Skeletal muscle satellite cell (primary cell): ENCODE measurements around the gene HM13.
A peak's percentile ranks its signal among the peaks of the same experiment; 100 is the strongest.
"Not testable (repeated sequence)": the region's sequence is repeated elsewhere in the genome, so short reads cannot be mapped to it uniquely, and the experiment has no call there.

Experiments
- H3K27me3 ChIP-seq: 2 replicates; pipeline ENCODE4 v1.7.0; 2013; ENCODE audit warnings: low read length; ENCODE audit not compliant: control insufficient read depth, insufficient read depth
- H3K36me3 ChIP-seq: 2 replicates; pipeline ENCODE4 v1.7.0; 2013; ENCODE audit warnings: mild to moderate bottlenecking, control low read depth, low read length; ENCODE audit not compliant: insufficient read depth
- H3K4me1 ChIP-seq: 2 replicates; pipeline ENCODE4 v1.7.0; 2013; ENCODE audit warnings: low read length; ENCODE audit not compliant: control insufficient read depth, insufficient read depth
- H3K4me2 ChIP-seq: 2 replicates; pipeline ENCODE4 v1.7.0; 2013; ENCODE audit warnings: mild to moderate bottlenecking, low read length
- H3K4me3 ChIP-seq: 2 replicates; pipeline ENCODE4 v1.7.0; 2013; ENCODE audit warnings: low read length
- H3K9ac ChIP-seq: 2 replicates; pipeline ENCODE4 v1.7.0; 2013; ENCODE audit warnings: mild to moderate bottlenecking, low read depth, low read length, moderate library complexity
- H3K9me3 ChIP-seq: replicated peaks from 2 replicates; pipeline ENCODE4 v1.7.0; 2013; ENCODE audit warnings: mild to moderate bottlenecking, control low read depth, low read length

Gene HM13

DNA sequence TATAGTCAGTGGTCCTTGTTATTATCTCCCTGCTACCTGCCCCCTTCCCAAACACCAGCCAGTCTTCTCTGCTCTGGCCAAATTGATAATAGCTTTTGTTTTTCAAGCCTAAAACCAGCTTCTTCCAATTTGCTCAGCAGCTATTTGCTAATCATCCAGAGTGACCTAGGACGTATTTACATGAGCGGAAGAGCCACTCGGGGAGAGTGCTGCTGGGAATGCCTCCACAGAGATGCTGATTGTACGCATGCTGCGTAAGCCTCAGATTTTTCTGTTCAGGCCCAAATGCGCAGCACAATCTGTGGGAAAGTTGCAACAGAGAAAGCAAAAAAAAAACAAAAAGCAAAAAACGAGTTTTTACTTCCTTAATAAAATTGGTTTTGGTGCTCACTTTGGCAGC is 66.5 kb downstream of the HM13 start:
- Histone ChIP-seq H3K4me2 (no peak overlapping the region), H3K36me3 (no peaks in the 10 kb centered on the region), H3K4me3 (no peak overlapping the region), H3K27me3 (no peaks in the 10 kb centered on the region), H3K9ac (no peak overlapping the region), H3K4me1 (peaks cover 4% of the 10 kb centered on the region), H3K9me3 (no peaks in the 10 kb centered on the region)

DNA sequence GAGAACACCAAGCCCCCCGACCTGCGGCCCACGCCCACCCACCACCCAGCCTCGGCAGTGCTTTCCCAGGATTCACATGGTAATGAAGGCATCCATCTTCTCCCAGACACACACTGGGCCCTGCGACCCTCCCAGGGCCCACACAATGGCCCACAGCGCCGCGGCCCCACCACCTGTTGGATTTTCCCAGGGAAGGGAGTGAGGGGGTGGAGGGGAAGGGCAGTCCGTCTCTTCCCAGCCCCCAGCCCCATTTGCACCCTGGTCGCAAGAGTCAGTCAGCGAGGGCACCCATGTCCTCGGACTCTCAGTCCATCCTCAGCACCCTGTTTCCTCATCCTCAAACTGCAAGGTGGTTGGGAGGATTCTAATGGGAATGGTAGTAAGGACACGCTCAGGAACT is 67.1 kb downstream of the HM13 start:
- no peaks in the 10 kb centered on the region for H3K27me3 ChIP-seq
- H3K4me3 ChIP-seq = no peak overlapping the region

DNA sequence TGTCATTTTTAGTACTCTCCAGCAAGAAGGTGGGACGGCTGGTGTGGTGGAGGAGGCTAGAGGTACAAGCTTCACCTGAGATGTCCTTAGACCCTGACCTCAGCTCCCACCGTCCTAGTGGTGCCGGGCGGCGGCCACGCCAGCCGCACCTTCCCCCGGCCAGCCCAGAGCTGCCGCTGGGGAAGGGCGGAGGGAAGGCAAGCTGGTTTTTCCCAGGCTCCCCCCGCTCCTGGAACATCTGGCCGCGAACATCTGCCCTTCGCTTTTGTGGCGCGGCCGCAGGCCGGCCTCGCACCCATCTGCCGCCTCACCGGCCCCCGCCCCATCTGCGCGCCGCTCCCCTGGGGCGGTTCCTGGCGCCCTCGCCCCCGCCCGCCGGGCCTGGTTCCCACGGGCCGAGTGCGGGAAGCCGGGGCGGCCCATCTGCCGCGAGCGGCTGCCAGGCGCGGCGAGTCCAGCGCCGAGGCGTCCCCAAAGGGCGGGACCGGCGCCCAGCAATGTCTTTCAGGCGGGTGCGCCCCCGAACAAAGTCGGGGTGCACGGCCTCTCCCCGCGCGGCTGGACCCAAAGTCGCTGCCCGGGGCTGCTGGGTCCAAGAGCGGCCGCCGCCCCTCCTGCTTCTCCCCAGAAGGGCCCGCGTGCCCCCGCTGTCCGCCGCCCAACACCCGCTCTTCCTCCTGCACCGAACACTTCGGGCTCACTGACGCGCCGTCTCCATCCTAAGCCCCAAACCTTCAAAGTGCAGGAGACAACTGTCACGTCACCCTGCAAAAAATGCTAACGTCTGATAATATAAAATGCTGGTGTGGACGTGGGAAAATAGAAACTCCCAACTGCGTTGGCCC is 73.5 kb downstream of the HM13 start:
- H3K9ac ChIP-seq = peak overlapping the region; percentile 77
- no peaks in the 10 kb centered on the region for H3K27me3 ChIP-seq
- peak overlapping the region; percentile 66 for H3K4me3 ChIP-seq
- no peaks in the 10 kb centered on the region for H3K9me3 ChIP-seq
- peaks cover 43% of the 10 kb centered on the region for H3K4me1 ChIP-seq
- H3K4me2 ChIP-seq = peak overlapping the region; percentile 86
- no peaks in the 10 kb centered on the region for H3K36me3 ChIP-seq

More for the DNA sequence above, 67.1 kb downstream of the HM13 start:
- Histone ChIP-seq H3K36me3 (no peaks in the 10 kb centered on the region), H3K9ac (no peak overlapping the region), H3K4me2 (no peak overlapping the region), H3K9me3 (no peaks in the 10 kb centered on the region), H3K4me1 (peaks cover 4% of the 10 kb centered on the region)

DNA sequence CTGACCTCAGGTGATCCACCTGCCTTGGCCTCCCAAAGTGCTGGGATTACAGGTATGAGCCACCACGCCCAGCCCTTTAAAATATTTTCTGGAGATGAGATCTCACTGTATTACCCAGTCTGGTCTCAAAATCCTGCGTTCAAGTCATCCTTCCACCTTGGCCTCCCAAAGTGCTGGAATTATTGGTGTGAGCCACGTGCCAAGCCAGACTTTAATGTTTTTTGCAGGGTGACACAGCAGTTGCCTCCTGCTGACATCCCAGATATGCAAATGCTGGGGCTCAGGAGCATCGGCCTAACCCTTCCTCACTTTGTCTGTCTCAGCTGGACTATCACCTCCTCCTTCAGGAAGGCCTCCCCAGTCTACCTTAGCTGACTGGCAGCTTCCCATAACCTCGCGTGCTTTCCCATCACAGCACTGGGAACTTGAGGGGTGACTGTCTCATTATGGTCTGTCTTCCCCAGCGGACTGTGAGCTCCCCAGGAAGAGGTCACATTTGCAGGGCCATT is 76.5 kb downstream of the HM13 start:
- Histone ChIP-seq H3K9ac (no peak overlapping the region), H3K4me3 (no peak overlapping the region), H3K27me3 (no peaks in the 10 kb centered on the region), H3K4me1 (peaks cover 73% of the 10 kb centered on the region), H3K9me3 (no peaks in the 10 kb centered on the region), H3K36me3 (no peaks in the 10 kb centered on the region), H3K4me2 (no peak overlapping the region)

DNA sequence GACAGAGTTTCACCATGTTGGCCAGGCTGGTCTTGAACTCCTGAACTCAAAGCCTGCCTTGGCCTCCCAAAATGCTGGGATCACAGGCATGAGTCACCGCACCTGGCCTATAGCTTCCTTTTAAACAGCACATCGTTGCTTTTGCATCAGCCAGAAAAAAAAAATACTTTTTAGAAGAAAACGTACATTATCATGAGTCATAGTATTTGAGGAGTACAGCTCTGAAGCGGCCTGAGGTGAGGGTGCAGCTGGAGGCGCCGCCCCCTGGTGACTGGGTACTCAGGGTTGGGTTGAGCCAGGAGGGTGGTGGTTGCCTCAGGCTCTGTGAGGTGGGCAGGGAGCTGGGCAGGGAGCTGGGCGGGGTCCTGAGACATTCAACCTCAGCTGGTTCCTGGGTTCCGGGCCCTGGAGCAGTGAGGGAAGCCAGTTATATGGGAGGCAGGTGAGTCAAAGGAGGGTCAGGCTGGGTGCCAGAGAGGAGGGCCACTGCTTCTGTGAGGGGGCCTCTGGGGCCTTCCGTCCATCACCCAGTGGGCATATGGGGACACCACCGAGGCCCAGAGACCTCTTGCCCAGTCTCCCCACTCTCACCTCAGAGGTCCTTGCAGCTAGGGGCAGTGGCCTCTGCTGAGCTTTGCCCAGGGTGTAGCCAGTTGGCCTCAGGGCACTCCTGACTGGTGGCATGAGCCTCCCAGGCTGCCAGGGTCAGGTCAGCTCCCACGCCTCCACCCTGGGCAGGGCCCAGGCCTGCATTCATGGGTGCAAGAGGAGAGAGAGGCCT is 79.2 kb downstream of the HM13 start:
- H3K36me3 ChIP-seq = no peaks in the 10 kb centered on the region
- H3K27me3 ChIP-seq = no peaks in the 10 kb centered on the region
- peak overlapping the region; percentile 57 for H3K9ac ChIP-seq
- peaks cover 78% of the 10 kb centered on the region for H3K4me1 ChIP-seq
- H3K9me3 ChIP-seq = no peaks in the 10 kb centered on the region
- peak overlapping the region; percentile 77 for H3K4me2 ChIP-seq
- peak overlapping the region; percentile 55 for H3K4me3 ChIP-seq

DNA sequence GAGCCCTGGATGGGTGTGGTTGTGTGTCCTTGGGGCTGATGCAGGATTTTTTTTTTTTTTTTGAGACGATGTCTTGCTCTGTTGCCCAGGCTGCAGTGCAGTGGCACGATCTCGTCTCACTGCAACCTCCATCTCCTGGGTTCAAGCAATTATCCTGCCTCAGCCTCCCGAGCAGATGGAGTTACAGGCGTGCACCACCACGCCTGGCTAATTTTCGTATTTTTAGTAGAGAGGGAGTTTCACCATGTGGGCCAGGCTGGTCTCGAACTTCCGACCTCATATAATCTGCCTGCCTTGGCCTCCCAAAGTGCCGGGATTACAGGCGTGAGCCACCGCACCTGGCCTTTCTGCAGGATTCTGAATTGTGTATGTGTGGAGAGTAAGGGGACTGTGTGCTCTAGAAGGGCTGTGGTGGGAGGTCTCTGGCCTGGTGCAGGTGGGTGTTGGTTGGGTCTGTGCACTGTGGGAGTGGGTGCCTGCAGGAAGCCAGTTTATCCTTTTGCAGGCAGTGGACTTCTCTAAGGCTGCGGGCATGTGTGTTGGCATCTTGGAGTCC is 79.8 kb downstream of the HM13 start:
- Histone ChIP-seq H3K36me3 (no peaks in the 10 kb centered on the region), H3K4me3 (peak overlapping the region; percentile 55), H3K9me3 (no peaks in the 10 kb centered on the region), H3K27me3 (no peaks in the 10 kb centered on the region), H3K9ac (peak overlapping the region; percentile 57), H3K4me1 (peaks cover 72% of the 10 kb centered on the region), H3K4me2 (peak overlapping the region; percentile 77)

DNA sequence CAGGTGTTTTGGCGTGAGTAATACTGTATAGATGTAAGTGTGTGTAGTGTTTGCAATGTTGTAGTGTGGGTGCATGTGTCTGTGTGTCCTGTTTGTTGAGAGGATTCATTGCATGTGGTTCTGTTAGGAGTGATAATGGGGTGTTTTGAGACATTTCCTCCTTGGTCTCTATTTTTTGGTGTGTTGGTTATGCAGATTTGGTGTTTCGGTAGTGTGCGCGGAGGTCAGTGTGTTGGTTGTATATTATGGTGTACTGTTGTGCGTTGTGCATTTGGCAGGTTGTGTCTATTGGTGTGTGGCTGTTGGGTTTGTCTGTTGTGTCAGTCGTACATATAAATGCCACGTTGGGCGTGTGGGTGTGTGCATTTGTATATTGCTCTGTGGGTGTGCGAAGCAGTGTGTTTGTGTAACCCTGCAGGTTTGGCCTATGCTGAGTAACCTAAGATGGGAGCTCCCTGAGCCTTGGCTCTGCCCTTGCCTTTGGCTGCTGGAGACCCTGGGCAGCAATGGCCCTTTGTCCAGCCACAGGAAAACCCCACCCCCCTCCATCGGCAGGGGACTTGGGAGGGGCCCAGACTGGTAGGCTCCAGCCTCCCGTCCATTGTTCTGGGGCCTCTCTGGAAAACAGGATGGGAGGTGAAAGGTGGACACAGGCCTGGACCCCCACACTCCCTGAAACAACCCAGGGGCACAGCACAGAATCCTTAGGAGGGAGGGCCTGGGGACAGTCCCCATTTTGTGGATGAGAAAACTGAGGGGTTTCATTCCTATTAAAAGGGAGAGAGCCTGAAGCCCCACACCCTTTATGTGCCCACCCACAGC is 80.5 kb downstream of the HM13 start:
- Histone ChIP-seq H3K9me3 (no peaks in the 10 kb centered on the region), H3K9ac (peak overlapping the region; percentile 57), H3K4me1 (peaks cover 65% of the 10 kb centered on the region), H3K27me3 (no peaks in the 10 kb centered on the region), H3K4me2 (peak overlapping the region; percentile 77), H3K4me3 (peak overlapping the region; percentile 55), H3K36me3 (no peaks in the 10 kb centered on the region)

DNA sequence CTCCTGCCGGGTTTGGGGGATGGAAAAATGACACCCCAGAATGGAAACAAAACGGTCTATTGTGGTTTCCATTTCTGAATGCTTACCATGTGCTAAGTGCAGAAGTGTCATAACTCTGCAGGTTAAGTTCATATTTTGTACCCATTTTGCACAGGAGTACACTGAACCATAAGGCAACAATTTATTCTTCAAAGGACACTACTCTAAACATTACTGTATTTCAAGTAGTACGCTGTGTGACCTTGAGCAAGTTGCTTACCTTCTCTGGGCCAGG is 81.1 kb downstream of the HM13 start:
- Histone ChIP-seq H3K4me3 (peak overlapping the region; percentile 55), H3K9me3 (no peaks in the 10 kb centered on the region), H3K27me3 (no peaks in the 10 kb centered on the region), H3K4me2 (peak overlapping the region; percentile 77), H3K36me3 (no peaks in the 10 kb centered on the region), H3K9ac (peak overlapping the region; percentile 57), H3K4me1 (peaks cover 65% of the 10 kb centered on the region)

DNA sequence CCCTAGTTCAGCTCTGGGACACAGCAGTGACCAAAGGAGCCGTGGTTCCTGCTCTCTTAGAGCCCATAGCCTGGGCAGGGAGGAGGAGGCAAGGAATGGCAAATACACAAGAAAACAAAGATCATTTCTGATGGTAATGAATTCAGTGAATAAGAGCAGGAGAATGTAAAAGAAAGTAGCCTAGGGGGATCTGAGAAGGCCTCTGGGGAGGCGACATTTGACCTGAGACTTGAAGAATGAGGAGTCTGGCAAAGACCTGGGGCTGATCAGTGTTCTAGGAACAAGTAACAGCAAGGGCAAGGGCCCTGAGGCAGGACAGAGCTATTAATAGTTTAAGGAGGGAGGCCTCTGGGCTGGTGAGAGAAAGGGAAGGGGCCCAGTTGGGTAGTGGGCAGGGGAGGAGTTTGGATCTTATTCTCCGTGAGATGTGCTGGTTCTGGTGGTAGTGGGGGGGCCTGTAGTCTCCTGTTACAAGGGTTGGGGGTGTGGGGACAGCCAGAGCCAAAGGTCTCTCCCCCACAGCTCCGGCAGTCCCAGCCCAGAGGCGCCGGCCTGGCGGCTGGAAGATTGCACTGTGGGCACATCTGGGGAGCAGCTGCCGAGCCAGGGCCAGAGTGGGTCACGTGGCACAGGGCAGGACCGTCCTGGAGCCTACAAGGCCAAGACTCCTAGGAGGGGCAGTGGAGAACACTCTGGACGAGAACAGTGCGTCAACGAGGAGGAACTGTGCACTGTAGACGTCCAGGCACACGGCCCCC is 81.6 kb downstream of the HM13 start:
- Histone ChIP-seq H3K9ac (peak overlapping the region; percentile 57), H3K4me1 (peaks cover 63% of the 10 kb centered on the region)

DNA sequence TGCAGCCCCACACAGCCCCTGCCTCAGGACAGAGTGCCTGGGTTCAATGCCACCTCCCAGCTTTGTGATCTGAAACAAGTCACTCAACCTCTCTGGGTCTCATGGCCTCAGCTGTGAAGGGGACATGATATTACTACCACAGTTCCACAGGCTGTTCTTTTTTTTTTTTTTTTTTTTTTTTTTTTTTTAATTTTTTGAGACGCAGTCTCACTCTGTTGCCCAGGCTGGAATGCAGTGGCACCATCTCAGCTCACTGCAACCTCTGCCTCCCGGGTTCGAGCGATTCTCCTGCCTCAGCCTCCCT is 82.1 kb downstream of the HM13 start:
- Histone ChIP-seq H3K4me2 (peak overlapping the region; percentile 33), H3K4me1 (peaks cover 57% of the 10 kb centered on the region), H3K9ac (peak overlapping the region; percentile 57)
- not testable (repeated sequence) for H3K4me3 ChIP-seq, H3K27me3 ChIP-seq, H3K36me3 ChIP-seq, H3K9me3 ChIP-seq

More for the DNA sequence above, 81.6 kb downstream of the HM13 start:
- Histone ChIP-seq H3K4me3 (peak overlapping the region; percentile 55), H3K4me2 (peak overlapping the region; percentile 77), H3K27me3 (no peaks in the 10 kb centered on the region), H3K36me3 (no peaks in the 10 kb centered on the region), H3K9me3 (no peaks in the 10 kb centered on the region)
